Measurements from ENCODE around the gene HDAC1.
A peak's percentile ranks its signal among the peaks of the same experiment; 100 is the strongest.
"Not testable (repeated sequence)": the region's sequence is repeated elsewhere in the genome, so short reads cannot be mapped to it uniquely, and the experiment has no call there.

The HDAC1 gene

GRCh38 chr1:32273391-32274208 lies 18.3 kb upstream of the HDAC1 start:
- DNase-seq (ENCODE audit: low read depth, low spot score), result peak; percentile 75

DNA sequence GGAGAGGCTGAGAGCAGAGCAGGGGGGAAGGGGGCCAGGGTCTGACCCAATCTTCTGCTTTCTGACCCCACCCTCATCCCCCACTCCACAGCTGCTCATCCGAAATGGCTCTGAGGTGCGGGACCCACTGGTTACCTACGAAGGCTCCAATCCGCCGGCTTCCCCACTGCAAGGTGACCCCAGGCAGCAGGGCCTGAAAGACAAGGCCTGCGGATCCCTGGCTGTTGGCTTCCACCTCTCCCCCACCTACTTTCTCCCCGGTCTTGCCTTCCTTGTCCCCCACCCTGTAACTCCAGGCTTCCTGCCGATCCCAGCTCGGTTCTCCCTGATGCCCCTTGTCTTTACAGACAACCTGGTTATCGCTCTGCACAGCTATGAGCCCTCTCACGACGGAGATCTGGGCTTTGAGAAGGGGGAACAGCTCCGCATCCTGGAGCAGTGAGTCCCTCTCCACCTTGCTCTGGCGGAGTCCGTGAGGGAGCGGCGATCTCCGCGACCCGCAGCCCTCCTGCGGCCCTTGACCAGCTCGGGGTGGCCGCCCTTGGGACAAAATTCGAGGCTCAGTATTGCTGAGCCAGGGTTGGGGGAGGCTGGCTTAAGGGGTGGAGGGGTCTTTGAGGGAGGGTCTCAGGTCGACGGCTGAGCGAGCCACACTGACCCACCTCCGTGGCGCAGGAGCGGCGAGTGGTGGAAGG lies 17.1 kb upstream of the HDAC1 start:
- DNase-seq (ENCODE audit: low read depth, low spot score), result no peak

- DNase-seq (ENCODE audit: low read depth, low spot score), result no peak
Measured at GRCh38 chr1:32275424-32275823, 16.5 kb upstream of the HDAC1 start.

- no peak for DNase-seq (ENCODE audit: low read depth, low spot score)
Measured at GRCh38 chr1:32276032-32276782, 15.7 kb upstream of the HDAC1 start.

DNA sequence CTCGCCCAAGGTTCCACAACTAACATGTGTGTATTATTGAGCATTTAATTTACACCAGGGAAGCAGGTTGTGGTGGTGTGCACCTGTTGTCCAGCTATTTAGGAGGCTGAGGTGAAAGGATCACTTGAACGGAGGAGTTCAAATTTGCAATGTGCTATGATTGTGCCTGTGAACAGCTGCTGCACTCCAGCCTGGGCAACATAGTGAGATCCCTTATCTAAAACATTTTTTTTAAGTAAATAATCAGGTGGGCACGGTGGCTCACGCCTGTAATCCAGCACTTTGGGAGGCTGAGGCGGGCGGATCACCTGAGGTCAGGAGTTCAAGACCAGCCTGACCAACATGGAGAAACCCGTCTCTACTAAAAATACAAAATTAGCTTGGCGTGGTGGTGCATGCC lies 7.1 kb upstream of the HDAC1 start:
- DNase-seq (ENCODE audit: low read depth, low spot score), result not testable (repeated sequence)

GRCh38 chr1:32285658-32286057 lies 6.2 kb upstream of the HDAC1 start:
- no peak for DNase-seq (ENCODE audit: low read depth, low spot score)

GRCh38 chr1:32286763-32287162 lies 5.1 kb upstream of the HDAC1 start:
- DNase-seq (ENCODE audit: low read depth, low spot score), result no peak

GRCh38 chr1:32289256-32289655 lies 2.6 kb upstream of the HDAC1 start:
- no peak for DNase-seq (ENCODE audit: low read depth, low spot score)

DNA sequence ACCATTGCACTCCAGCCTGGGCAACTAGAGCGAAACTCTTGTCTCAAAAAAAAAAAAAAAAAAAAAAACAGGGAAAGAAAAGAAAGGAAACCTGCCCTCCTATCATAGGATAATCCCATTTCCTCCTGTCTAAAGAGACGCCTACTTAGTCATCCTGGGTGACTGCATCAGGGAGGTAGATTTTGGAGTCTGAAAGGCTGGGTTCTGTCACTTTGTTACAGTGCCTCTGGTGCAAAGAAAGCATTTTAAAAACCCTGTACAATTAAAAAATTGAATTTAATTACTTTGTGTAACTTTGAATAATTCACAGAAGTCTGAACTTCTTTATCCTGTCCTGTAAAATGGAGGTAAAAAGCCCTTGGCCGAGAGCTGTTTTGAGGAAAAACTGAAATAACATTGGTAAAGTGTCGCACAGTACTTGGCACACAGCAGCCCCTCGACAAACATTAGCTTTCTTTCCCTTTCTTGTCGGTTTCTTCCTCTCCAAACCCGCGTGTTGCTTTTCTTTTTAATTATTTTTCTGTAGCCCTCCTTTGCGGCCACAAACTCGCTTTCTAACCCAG lies 657 bp upstream of the HDAC1 start:
- DNase-seq (ENCODE audit: low read depth, low spot score), result no peak

GRCh38 chr1:32298211-32298610 lies 6.3 kb downstream of the HDAC1 start:
- DNase-seq (ENCODE audit: low read depth, low spot score), result not testable (repeated sequence)

DNA sequence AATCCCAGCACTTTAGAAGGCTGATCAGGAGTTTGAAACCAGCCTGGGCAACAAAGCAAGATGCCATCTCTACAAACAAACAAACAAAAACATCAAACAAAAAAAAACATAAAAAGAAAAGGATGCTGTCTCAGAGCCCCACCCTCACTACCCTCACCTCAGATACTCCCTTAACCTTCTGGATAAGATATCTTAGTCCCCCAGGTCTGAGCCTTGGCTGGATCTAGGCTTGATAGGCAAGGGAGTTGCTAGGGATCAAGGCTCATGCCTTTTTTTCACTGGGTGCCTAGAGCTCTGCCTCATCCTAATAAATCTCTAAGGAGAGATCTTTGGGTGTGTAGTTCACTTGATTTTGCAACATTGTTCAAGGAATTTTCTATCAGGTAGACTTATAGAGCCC lies 7.4 kb downstream of the HDAC1 start:
- DNase-seq (ENCODE audit: low read depth, low spot score), result no peak

DNA sequence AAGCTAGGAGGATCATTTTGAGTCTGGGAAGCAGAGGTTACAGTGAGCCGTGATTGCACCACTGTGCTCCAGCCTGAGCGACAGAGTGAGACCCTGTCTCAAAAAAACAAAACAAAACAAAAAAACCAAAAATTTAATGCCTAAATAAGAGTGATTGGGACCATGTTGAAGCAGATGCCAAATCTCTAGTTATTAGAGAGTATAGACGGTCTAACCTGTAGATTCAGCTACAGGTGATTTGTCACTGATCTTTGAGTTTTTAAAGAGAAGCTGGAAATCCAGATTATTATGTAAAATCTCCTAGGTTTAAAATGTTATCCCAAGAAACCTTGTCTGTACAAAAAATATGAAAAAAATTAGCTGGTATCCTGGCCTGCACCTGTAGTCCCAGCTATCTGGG lies 11.5 kb downstream of the HDAC1 start:
- DNase-seq (ENCODE audit: low read depth, low spot score), result no peak

GRCh38 chr1:32303997-32304622 lies 12.2 kb downstream of the HDAC1 start:
- no peak for DNase-seq (ENCODE audit: low read depth, low spot score)

DNA sequence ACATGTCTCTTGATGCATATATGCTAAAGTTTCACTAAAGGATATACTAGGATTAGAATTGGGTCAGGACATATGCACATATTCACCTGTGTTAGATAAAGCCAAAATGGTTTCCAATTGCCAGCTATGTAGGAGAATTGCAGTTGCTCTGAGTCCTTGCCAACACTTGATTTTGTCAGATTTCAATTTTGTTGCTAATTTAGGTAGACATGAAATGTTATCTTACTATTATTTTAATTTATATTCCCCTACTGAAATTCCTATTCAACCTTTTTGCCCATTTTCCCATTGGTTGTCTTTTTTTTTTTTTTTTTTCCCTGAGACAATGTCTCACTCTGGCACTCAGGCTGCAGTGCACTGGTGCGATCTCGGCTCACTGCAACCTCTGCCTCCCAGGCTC lies 13.4 kb downstream of the HDAC1 start:
- no peak for DNase-seq (ENCODE audit: low read depth, low spot score)

- no peak for DNase-seq (ENCODE audit: low read depth, low spot score)
Measured at GRCh38 chr1:32307324-32307723, 15.4 kb downstream of the HDAC1 start.

DNA sequence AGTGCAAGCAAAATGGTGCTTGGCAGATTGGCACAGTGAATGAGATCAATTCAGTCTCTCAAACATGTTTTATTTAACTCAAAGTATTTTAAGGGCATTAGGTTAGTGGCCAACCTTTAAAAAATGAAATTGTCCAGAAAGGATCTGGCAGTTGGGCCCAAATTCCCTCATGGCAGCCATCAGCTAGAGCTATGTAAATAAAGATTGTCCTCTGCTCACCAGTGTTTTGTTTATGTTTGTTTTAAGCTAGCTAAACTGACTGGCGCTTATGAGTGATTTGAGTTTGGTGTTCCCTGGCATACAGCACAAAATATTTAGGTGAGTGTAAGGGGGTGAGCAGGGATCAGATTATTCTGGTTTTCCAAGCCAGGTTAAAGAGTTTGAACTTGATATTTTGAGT lies 18.1 kb downstream of the HDAC1 start:
- DNase-seq (ENCODE audit: low read depth, low spot score), result no peak

- DNase-seq (ENCODE audit: low read depth, low spot score), result no peak
Measured at GRCh38 chr1:32311709-32312393, 20.0 kb downstream of the HDAC1 start.

- DNase-seq (ENCODE audit: low read depth, low spot score), result no peak
Measured at GRCh38 chr1:32316903-32317277, 25.0 kb downstream of the HDAC1 start.

DNA sequence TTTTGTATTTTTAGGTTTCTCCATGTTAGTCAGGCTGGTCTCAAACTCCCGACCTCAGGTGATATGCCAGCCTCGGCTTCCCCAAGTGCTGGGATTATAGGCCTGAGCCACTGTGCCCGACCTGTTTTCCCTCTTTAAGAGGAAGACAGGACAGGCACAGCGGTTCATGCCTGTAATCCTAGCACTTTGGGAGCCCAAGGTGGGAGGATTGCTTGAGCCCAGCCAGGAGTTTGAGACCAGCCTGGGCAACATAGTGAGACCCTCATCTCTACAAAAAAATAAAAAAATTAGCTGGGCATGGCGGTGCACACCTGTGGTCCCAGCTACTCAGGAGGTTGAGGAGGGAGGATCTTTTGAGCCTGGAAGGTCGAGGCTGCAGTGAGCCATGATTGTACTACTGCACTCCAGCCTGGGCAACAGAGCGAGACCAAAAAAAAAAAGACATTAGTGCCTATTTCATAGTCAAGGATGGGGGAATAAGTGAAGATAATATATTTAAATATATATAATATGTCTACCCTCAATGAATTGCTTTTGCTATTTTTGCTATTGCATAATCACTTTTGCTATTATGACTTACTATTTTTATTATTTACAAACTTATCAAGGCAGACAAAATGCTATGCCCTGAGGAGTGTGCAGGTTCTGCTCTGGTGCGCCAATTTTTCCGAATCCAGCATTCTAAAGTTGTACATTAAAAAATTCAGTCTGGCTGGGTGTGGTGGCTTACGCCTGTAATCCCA lies 26.4 kb downstream of the HDAC1 start:
- no peak for DNase-seq (ENCODE audit: low read depth, low spot score)

DNA sequence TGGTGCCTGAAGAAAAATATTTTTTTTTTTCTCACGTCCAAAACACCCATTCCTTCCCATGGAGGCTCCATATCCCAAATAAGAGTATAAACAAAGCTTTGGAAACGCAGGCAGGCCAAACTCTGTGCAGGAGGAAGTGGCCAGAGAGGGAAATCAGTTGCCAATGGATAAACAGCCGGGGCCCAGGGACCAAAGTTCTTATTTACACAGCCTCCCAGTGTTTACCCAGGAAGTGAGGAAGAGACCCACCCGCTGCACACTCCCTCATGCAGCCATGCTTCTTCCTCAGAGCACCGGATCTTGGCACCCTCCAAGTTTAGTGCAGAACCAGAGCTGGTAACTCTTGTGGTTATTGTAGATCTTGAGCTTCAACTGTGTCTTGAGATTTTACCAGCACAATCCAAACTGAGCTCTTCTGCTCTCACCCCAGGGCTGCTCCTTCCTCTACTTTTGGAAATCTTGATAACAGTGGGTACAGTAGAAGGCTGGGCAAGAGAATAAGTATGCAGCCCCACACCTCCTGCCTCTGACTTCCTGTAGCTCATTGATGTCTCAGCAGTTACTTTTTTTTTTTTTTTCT lies 29.9 kb downstream of the HDAC1 start:
- no peak for DNase-seq (ENCODE audit: low read depth, low spot score)
